ENCODE measurements around the gene METTL27.
"Not testable (repeated sequence)": the region's sequence is repeated elsewhere in the genome, so short reads cannot be mapped to it uniquely, and the experiment has no call there.

METTL27 gene

GRCh38 chr7:73839290-73839689, 3.0 kb downstream of the METTL27 start:
- DNase-seq (ENCODE audit: low read depth in 2 of 2): no peak

- no peak for DNase-seq (ENCODE audit: low read depth in 2 of 2)
Observed at GRCh38 chr7:73838642-73839041, 3.7 kb downstream of the METTL27 start.

GRCh38 chr7:73837167-73837566, 5.1 kb downstream of the METTL27 start:
- not testable (repeated sequence) for DNase-seq (ENCODE audit: low read depth in 2 of 2)

GRCh38 chr7:73834626-73835191, 7.6 kb downstream of the METTL27 start:
- no peak for DNase-seq (ENCODE audit: low read depth in 2 of 2)

GRCh38 chr7:73833251-73833919, 8.9 kb downstream of the METTL27 start:
- no peak for DNase-seq (ENCODE audit: low read depth in 2 of 2)

- DNase-seq (ENCODE audit: low read depth in 2 of 2): no peak
Observed at GRCh38 chr7:73832806-73833205, 9.5 kb downstream of the METTL27 start.

- no peak for DNase-seq (ENCODE audit: low read depth in 2 of 2)
Observed at GRCh38 chr7:73831834-73832651, 10.3 kb downstream of the METTL27 start.

- no peak for DNase-seq (ENCODE audit: low read depth in 2 of 2)
Observed at GRCh38 chr7:73831584-73831833, 10.8 kb downstream of the METTL27 start.

GRCh38 chr7:73830681-73831583, 11.4 kb downstream of the METTL27 start, which contains the start of gene CLDN4:
TSS of gene CLDN4 (plus strand) at chr7:73830996. CDS start at chr7:73831202, 206 bp downstream.
- DNase-seq (ENCODE audit: low read depth in 2 of 2): no peak

- DNase-seq (ENCODE audit: low read depth in 2 of 2): no peak
Observed at GRCh38 chr7:73829921-73830680, 12.2 kb downstream of the METTL27 start.

GRCh38 chr7:73829505-73829904, 12.8 kb downstream of the METTL27 start:
- DNase-seq (ENCODE audit: low read depth in 2 of 2): no peak

GRCh38 chr7:73828972-73829371, 13.3 kb downstream of the METTL27 start:
- no peak for DNase-seq (ENCODE audit: low read depth in 2 of 2)

- DNase-seq (ENCODE audit: low read depth in 2 of 2): no peak
Observed at GRCh38 chr7:73828107-73828803, 14.1 kb downstream of the METTL27 start.

GRCh38 chr7:73827567-73828106, 14.7 kb downstream of the METTL27 start:
- no peak for DNase-seq (ENCODE audit: low read depth in 2 of 2)

GRCh38 chr7:73824986-73825385, 17.3 kb downstream of the METTL27 start:
- DNase-seq (ENCODE audit: low read depth in 2 of 2): no peak

GRCh38 chr7:73823873-73824592, 18.3 kb downstream of the METTL27 start:
- DNase-seq (ENCODE audit: low read depth in 2 of 2): no peak

- DNase-seq (ENCODE audit: low read depth in 2 of 2): no peak
Observed at GRCh38 chr7:73823257-73823656, 19.1 kb downstream of the METTL27 start.

- DNase-seq (ENCODE audit: low read depth in 2 of 2): peak; percentile 42
Observed at GRCh38 chr7:73822319-73823173, 19.8 kb downstream of the METTL27 start.
